Stimulated activated memory B cell treated with anti-CD40 and anti-IgM and Interleukin-4, amounts not matched to agents 10 μg/mL and 1 μg/mL and 100 μg/mL, for 72 hours (primary cell): ENCODE data around the gene RP2.

Experiments
- ATAC-seq: fragments of 150-1000 bp; cut with Tn5 transposase; 2 replicates; pipeline ENCODE4 v1.10.0; 2021
- H3K27ac Mint-ChIP-seq: one replicate; pipeline ENCODE4 v1.8.0; 2022; ENCODE audit warnings: mild to moderate bottlenecking, mixed read lengths
- H3K27me3 Mint-ChIP-seq: one replicate; pipeline ENCODE4 v1.8.0; 2022; ENCODE audit warnings: mixed read lengths
- H3K36me3 Mint-ChIP-seq: one replicate; pipeline ENCODE4 v1.8.0; 2022; ENCODE audit warnings: mixed read lengths
- H3K4me1 Mint-ChIP-seq: one replicate; pipeline ENCODE4 v1.8.0; 2022; ENCODE audit warnings: mixed read lengths
- H3K4me3 Mint-ChIP-seq: one replicate; pipeline ENCODE4 v1.8.0; 2022; ENCODE audit warnings: mild to moderate bottlenecking, moderate library complexity, mixed read lengths
- H3K9me3 Mint-ChIP-seq: one replicate; pipeline ENCODE4 v1.8.0; 2022; ENCODE audit warnings: mixed read lengths

The RP2 gene

DNA sequence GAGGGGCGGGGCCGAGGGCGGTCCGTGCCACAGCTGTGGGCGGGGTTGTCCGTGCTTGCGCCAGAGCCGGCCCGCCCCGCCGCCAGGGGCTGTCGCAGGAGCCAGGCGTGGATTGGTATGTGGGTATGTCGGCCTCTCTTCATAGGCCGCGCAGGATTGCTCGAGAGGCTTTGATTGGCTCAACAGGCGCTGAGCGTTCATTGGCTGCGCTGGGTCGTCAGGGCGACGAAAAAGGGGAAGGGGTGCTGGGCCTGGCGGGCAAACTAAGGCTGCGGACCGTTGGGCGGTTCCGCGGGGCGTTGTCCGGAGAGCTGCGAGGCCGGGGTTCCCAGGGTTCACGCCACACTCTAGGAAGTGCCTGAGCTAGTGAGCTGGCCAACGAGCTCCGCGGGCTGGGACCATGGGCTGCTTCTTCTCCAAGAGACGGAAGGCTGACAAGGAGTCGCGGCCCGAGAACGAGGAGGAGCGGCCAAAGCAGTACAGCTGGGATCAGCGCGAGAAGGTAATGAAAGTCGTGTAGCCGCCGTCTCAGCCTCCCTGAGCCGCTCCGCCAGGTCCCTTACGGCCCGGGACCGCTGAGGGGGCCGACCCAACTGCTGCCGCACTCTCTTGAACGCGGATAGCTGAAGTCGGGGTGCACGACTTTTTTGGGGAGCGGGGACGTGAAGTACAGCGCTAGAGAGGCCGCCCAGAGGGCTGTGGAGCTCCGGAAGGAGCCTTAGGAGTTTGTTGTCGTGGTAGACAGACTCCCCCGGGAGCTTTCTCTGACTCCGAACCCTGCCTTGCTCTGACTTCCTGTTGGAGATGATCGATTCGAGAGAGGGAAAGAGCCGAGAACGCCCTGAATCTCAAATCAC is at the start of gene RP2:
Gene RP2, plus strand, starts transcription at position 343 of the 857 bp plus-strand sequence. Its CDS starts 58 bp downstream, at position 401.
- peaks cover 24% of the 10 kb centered on the region for H3K4me1 Mint-ChIP-seq

DNA sequence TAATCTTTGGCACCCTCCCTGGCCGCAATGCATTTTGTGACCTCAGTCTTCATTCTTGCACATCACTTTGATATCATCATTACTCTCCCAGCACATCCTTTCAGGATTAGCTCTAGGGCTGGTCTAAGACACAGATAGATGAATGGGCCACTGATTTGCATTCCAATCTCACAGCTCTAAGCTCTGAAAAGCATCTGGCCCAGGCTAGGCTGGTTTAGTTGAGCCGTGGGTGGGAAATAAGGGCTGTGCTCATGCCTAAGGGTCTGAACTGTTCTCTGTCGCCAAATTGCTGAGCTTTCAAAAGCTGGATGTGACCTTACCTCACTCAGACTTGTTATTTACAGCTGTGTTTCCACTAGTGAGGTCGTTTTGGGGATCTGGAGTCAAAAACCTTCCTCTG is 47.9 kb upstream of the RP2 start:
- no peak overlapping the region for H3K4me3 Mint-ChIP-seq
- peaks cover 10% of the 10 kb centered on the region for H3K4me1 Mint-ChIP-seq
- no peak for ATAC-seq
- no peaks in the 10 kb centered on the region for H3K36me3 Mint-ChIP-seq
- no peaks in the 10 kb centered on the region for H3K9me3 Mint-ChIP-seq
- no peaks in the 10 kb centered on the region for H3K27me3 Mint-ChIP-seq
- H3K27ac Mint-ChIP-seq, result no peak overlapping the region

More for the DNA sequence above, at the start of gene RP2:
- H3K36me3 Mint-ChIP-seq, result no peaks in the 10 kb centered on the region
- H3K27me3 Mint-ChIP-seq, result no peaks in the 10 kb centered on the region
- H3K9me3 Mint-ChIP-seq, result no peaks in the 10 kb centered on the region
- H3K27ac Mint-ChIP-seq, result peak within 1 kb of the TSS; percentile 96
- ATAC-seq, result peak; percentile 99
- peak within 1 kb of the TSS; percentile 97 for H3K4me3 Mint-ChIP-seq

DNA sequence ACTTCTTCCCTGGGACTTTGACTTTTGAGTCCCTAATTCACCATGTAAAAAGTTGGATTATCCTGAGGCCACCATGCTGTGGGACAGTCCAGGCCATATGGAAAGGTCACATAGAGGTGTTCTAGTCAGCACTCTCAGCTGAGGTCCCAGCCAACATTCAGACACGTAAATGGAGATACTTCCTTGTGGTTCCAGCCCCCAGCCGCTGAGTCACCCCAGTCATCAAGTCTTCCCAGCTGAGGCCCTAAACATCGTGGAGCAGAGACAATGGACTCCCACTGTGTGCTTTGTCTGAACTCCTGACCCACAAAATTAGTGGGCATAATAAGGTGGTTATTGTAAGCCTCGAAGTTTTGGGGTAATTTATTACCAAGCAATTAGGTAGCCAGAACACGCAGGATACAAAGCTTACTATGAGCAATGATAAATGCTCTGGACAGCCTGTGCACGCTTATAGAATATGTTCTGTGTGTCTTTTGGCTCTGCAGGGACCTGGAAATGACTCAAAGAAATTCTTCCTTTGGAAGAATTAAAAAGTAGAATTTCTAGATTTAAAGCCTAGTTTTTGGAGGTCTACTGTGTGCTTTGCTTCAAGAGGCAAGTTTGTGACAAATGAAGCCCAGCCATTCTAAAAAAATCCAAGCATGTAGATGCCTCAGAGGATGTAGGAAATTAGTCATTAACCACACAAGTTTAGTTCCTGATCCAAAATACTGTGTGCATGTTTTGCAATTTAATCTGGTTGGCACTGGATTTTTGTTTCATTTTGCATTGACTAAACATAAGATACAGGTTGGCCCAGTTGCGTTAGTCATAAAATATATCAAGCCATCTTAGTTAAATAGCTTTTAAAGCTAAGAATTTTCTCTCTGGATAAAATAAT is 44.7 kb upstream of the RP2 start:
- ATAC-seq, result peak; percentile 68
- Mint-ChIP-seq H3K27ac (peak overlapping the region; percentile 64), H3K9me3 (no peaks in the 10 kb centered on the region), H3K4me3 (no peak overlapping the region), H3K27me3 (no peaks in the 10 kb centered on the region), H3K36me3 (no peaks in the 10 kb centered on the region), H3K4me1 (peaks cover 11% of the 10 kb centered on the region)

DNA sequence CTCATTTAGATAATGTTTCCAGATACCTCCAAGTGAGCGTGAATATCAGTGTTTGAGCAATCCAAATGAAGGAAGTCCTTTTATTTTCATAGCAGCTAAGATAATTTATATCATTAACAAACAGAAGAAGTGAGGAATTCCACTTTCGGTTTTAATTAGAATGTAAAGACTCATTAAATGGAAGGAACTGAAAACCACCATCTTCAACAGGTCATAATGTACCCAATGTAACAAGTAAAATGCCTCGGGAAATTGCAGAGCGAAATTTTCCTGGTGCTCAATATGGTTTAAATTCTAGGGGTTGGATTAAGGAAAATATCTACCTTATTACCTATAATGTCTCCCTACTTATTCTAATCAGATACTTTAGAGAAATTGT is 44.0 kb upstream of the RP2 start:
- Mint-ChIP-seq H3K4me1 (peaks cover 11% of the 10 kb centered on the region), H3K27ac (peak overlapping the region; percentile 64), H3K9me3 (no peaks in the 10 kb centered on the region), H3K27me3 (no peaks in the 10 kb centered on the region), H3K4me3 (no peak overlapping the region), H3K36me3 (no peaks in the 10 kb centered on the region)
- ATAC-seq, result no peak

DNA sequence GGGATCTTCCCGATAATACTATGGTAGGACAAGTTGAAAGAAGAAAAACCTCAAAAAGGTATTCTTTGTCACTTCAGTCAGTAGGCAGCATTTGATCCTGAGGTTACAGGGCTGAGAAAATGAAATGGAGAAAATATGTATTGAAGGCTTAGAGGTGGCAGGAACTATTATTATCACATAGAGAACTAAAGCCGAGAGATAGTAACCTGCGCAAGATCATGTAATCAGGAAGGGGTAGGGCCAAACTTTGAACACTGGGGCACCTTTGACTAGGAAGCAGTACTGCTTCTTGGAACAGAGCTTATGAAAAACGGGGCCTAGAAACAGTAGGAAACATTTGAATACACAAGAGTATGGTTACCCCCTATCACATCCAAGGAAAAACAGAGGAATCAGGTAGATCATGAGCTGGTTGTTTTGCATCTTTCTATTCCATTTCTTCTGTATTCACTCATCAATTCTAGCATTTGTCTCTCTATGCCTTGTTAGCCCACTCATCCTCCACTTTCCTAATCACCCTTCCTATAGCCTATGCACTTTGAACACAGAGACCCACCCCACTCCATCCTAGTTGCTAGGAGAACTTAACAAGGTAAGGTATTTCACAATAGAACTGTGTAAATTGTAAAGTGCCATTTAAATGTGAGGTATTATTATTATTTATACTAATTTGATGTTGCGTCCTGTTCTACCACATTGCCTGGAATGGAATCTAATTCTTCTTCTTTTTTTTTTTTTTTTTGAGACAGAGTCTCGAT is 43.3 kb upstream of the RP2 start:
- Mint-ChIP-seq H3K4me3 (no peak overlapping the region), H3K27ac (peak overlapping the region; percentile 64), H3K9me3 (no peaks in the 10 kb centered on the region)

DNA sequence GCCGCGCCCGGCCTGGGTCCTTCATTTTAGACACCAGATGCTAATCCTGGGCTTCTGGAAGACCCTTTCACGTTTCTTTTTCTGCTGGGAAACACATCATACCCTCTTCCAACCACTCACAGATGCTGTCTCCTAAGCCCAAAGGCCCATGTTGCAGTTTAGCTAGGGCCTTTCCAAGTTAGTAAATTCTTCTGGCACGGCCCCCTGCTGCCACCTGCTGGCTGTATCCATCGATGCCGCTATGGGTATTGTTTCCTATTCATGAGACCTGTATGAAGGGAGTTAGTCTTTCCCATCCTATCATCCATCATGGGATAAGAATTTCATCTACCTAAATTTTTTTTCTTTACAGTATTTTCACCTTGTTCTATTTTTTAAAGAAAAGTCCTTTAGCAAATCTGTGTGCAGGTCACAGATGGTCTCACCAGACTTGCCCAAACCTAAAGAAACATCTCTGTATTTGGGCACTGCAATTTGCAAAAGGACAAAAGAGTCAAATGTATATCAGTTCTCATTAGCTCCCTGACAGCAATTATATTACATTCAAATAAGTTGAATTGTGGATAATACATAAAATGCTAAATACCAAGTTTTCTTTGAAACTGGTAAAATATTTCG is 40.2 kb upstream of the RP2 start:
- Mint-ChIP-seq H3K36me3 (no peaks in the 10 kb centered on the region), H3K4me3 (no peak overlapping the region), H3K27ac (no peak overlapping the region), H3K27me3 (no peaks in the 10 kb centered on the region), H3K9me3 (no peaks in the 10 kb centered on the region), H3K4me1 (peaks cover 11% of the 10 kb centered on the region)
- peak; percentile 62 for ATAC-seq

More for the DNA sequence above, 43.3 kb upstream of the RP2 start:
- no peak for ATAC-seq
- Mint-ChIP-seq H3K4me1 (peaks cover 11% of the 10 kb centered on the region), H3K36me3 (no peaks in the 10 kb centered on the region), H3K27me3 (no peaks in the 10 kb centered on the region)

DNA sequence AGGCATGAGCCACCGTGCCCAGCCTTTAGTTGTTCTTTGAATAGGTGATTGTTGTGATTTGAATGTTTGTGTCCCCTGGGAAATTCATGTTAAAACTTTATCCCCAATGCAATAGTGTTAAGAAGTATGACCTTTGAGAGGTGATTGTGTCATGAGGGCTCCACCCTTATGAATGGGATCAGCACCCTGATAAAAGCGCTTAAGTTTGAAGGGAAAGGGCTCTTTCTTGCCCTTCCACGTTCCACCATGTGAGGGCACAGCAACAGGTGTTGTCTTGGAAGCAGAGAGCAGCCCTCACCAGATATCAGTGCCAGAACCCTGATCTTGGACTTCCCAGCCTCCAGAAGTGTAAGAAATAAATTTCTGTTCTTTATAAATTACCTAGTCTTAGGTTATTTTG is 33.7 kb upstream of the RP2 start:
- H3K27ac Mint-ChIP-seq, result no peak overlapping the region
- no peak overlapping the region for H3K4me3 Mint-ChIP-seq
- H3K4me1 Mint-ChIP-seq, result no peaks in the 10 kb centered on the region
- no peaks in the 10 kb centered on the region for H3K9me3 Mint-ChIP-seq
- no peak for ATAC-seq
- no peaks in the 10 kb centered on the region for H3K36me3 Mint-ChIP-seq
- no peaks in the 10 kb centered on the region for H3K27me3 Mint-ChIP-seq

DNA sequence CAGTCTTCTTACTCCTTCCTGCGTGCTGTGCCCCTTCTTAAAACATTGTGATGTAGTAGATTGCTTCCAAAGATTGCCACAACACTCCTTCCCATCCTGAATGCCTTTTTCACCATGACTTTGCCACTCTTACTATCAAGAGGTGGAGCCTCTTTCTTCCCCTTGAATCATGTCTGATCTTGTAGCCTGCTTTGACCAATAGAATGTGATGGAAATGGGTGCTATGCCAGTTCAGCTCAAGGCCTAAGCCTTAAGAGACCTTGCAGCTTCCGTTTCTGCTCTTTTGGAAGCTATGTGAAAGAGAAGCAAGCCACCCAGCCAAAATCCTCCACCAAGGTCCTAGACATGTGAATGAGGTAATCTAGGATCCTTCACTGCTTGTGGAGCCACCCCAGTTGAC is 31.6 kb upstream of the RP2 start:
- Mint-ChIP-seq H3K36me3 (no peaks in the 10 kb centered on the region), H3K4me1 (no peaks in the 10 kb centered on the region), H3K4me3 (no peak overlapping the region), H3K27ac (no peak overlapping the region), H3K27me3 (peaks cover 6% of the 10 kb centered on the region), H3K9me3 (no peaks in the 10 kb centered on the region)
- no peak for ATAC-seq

DNA sequence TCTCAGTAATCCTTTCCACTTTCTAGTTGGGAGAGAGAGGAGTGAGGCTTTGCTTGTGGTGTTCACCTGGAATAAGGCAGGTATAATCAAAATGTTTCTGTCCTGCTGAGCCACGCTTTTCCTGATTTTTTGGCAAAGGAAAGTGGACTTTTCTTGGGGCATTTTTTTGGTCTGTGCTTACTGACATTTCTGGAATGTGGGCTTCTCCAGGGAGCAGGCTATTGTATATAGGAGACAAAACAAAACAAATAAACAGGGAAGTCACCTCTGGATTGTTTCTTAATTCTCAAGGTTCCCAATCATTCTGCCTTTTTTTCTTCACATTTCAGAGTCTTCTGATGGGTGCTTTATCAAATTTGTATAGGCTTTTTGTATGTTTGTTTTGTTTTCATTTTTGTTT is 25.7 kb upstream of the RP2 start:
- Mint-ChIP-seq H3K4me1 (no peaks in the 10 kb centered on the region), H3K27ac (no peak overlapping the region), H3K36me3 (no peaks in the 10 kb centered on the region), H3K27me3 (peaks cover 8% of the 10 kb centered on the region), H3K9me3 (no peaks in the 10 kb centered on the region), H3K4me3 (no peak overlapping the region)
- no peak for ATAC-seq

DNA sequence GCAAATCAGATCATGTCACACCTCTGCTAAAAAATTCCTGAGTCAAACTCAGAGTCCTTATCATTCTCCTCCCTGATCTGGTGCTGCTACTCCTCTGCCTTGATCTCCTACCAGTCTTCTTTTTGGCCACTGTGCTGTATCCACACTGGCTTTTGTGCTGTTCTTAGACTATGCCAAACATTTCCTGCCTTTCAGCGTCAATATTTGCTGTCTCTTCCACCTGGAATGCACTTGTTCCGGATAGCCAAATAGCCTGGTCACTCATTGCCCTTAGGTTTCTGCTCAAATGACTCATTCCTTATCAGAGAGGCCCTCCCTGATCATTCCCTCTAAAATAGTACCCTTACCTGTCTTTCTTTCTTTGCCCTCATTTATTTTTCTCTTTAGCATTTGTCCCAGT is 24.4 kb upstream of the RP2 start:
- no peak overlapping the region for H3K4me3 Mint-ChIP-seq
- peaks cover 8% of the 10 kb centered on the region for H3K27me3 Mint-ChIP-seq
- H3K9me3 Mint-ChIP-seq, result no peaks in the 10 kb centered on the region
- H3K36me3 Mint-ChIP-seq, result no peaks in the 10 kb centered on the region
- no peak overlapping the region for H3K27ac Mint-ChIP-seq
- ATAC-seq, result no peak
- no peaks in the 10 kb centered on the region for H3K4me1 Mint-ChIP-seq

DNA sequence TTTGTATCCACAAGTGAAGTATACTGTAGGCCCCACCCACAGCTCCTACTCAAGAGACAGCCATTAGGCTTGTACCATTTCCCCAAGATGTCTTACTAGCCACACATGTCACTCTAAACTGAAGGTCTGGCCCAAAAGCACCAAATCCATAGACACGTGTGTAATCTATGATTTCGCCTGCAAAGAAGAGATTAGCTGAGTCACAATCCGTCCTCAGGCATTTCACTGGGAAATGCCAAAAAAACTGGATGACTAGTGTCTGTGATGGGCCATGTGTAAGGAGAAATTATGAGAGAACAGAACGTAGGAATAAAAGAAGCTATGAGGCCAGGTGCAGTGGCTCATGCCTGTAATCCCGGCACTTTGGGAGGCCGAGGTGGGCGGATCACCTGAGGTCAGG is 21.9 kb upstream of the RP2 start:
- no peaks in the 10 kb centered on the region for H3K9me3 Mint-ChIP-seq
- no peak overlapping the region for H3K27ac Mint-ChIP-seq
- no peaks in the 10 kb centered on the region for H3K36me3 Mint-ChIP-seq
- no peak overlapping the region for H3K4me3 Mint-ChIP-seq
- ATAC-seq, result no peak
- no peaks in the 10 kb centered on the region for H3K4me1 Mint-ChIP-seq
- H3K27me3 Mint-ChIP-seq, result peaks cover 5% of the 10 kb centered on the region

DNA sequence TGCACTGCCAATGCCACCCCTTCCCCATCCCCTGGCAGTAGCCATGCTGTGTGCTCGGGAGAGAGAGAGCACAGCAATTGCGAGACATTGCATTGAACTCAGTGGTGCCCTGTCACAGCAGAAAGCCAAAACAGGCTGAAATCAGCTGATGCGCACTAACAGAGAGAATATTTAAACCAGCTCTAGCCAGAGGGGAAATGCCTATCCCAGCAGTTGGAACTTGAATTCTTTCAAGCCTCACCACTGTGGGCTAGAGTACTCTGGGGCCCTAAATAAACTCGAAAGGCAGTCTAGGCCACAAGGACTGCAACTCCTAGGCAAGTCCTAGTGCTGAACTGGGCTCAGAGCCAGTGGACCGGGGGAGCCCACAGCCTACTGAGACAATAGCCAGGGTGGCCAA is 17.7 kb upstream of the RP2 start:
- Mint-ChIP-seq H3K9me3 (peaks cover 11% of the 10 kb centered on the region), H3K4me3 (no peak overlapping the region), H3K27ac (no peak overlapping the region), H3K27me3 (no peaks in the 10 kb centered on the region), H3K4me1 (no peaks in the 10 kb centered on the region), H3K36me3 (peaks cover 15% of the 10 kb centered on the region)
- ATAC-seq, result no peak

DNA sequence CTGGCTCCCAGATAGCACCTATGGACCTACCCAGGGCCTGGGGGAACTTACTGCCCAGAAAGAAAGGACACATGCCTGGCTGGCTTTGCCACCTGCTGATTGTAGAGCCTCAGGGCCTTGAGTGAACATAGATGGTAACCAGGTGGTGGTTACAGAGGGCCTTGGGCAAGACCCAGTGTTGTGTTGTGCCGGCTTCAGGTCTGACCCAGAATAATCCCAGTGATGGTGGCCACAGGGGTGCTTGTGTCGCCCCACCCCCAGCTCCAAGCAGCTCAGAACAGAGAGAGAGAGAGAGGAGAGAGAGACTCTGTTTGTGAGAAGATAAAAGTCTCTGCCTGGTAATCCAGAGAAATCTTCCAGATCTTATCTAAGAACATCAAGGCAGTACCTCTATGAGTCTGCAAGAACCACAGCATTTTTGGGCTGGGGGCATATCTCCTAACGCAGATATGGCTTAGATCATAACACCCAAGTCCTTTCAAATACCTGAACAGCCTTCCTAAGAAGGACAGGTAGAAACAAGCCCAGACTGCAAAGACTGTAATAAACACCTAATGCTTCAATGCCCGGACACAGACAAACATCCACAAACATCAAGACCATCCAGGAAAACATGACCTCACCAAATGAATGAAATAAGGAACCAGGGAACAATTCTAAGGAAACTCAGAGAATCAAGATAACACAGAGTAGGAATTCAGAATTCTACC is 16.3 kb upstream of the RP2 start:
- Mint-ChIP-seq H3K36me3 (peaks cover 15% of the 10 kb centered on the region), H3K4me3 (no peak overlapping the region), H3K27me3 (no peaks in the 10 kb centered on the region), H3K9me3 (peaks cover 11% of the 10 kb centered on the region), H3K27ac (no peak overlapping the region), H3K4me1 (no peaks in the 10 kb centered on the region)
- ATAC-seq, result no peak

DNA sequence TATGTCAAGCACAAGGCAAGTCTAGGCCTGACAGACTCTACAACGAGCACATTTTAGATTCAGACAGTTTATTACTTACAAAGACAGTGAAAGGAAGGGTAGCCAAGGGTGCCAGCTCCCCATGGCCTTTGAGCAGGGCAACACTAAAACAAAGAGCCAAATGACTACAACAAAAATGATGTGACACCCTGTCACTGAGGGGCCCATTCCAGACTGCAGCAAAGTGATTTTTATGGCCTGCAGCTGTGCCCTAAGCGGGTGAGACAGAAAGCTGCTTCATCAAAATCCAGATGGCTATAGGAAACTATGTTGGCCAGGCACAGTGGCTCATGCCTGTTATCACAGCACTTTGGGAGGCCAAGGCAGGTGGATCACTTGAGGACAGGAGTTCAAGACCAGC is 13.4 kb upstream of the RP2 start:
- Mint-ChIP-seq H3K36me3 (peaks cover 15% of the 10 kb centered on the region), H3K9me3 (peaks cover 11% of the 10 kb centered on the region), H3K27ac (no peak overlapping the region), H3K4me1 (no peaks in the 10 kb centered on the region), H3K27me3 (no peaks in the 10 kb centered on the region), H3K4me3 (no peak overlapping the region)
- no peak for ATAC-seq
